Upper lobe of left lung (tissue), 4 donors: ENCODE results near the gene B3GNT2.

Experiments
- POLR2A ChIP-seq, 4 donors: fragments of 450-650 bp; IDR thresholded peaks; one replicate each; pipeline ENCODE4 v1.5.1; 2016 to 2017; ENCODE audit warnings: antibody characterized with exemption in 4 of 4, mild to moderate bottlenecking in 2 of 4
- POLR2AphosphoS5 ChIP-seq, 2 donors: sonication (generic); formaldehyde crosslinking; IDR thresholded peaks; one replicate each; pipeline ENCODE4 v1.5.1; 2017; ENCODE audit warnings: antibody characterized with exemption in 2 of 2
- TF ChIP-seq, protein P1 (sequence below), 6 experiments: fragments of 450-650 bp in 4 of 6; fragments of 200-600 bp in 2 of 6; sonication (generic) in 2 of 6; IDR thresholded peaks; one replicate each; pipeline ENCODE4 v1.5.1; 2016 to 2019; ENCODE audit warnings: antibody characterized with exemption in 6 of 6

- TF ChIP-seq, protein P1, sequence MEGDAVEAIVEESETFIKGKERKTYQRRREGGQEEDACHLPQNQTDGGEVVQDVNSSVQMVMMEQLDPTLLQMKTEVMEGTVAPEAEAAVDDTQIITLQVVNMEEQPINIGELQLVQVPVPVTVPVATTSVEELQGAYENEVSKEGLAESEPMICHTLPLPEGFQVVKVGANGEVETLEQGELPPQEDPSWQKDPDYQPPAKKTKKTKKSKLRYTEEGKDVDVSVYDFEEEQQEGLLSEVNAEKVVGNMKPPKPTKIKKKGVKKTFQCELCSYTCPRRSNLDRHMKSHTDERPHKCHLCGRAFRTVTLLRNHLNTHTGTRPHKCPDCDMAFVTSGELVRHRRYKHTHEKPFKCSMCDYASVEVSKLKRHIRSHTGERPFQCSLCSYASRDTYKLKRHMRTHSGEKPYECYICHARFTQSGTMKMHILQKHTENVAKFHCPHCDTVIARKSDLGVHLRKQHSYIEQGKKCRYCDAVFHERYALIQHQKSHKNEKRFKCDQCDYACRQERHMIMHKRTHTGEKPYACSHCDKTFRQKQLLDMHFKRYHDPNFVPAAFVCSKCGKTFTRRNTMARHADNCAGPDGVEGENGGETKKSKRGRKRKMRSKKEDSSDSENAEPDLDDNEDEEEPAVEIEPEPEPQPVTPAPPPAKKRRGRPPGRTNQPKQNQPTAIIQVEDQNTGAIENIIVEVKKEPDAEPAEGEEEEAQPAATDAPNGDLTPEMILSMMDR (IDR thresholded peaks at IDR 0.05) = no peak
- TF ChIP-seq POLR2A (IDR thresholded peaks at IDR 0.05) = no peak
- no peak for TF ChIP-seq POLR2AphosphoS5 (IDR thresholded peaks at IDR 0.05)
Observed at GRCh38 chr2:62229082-62229605, 33.2 kb downstream of the B3GNT2 start.
